ENCODE data around the gene MAP7D2.

- TF ChIP-seq, protein P1, sequence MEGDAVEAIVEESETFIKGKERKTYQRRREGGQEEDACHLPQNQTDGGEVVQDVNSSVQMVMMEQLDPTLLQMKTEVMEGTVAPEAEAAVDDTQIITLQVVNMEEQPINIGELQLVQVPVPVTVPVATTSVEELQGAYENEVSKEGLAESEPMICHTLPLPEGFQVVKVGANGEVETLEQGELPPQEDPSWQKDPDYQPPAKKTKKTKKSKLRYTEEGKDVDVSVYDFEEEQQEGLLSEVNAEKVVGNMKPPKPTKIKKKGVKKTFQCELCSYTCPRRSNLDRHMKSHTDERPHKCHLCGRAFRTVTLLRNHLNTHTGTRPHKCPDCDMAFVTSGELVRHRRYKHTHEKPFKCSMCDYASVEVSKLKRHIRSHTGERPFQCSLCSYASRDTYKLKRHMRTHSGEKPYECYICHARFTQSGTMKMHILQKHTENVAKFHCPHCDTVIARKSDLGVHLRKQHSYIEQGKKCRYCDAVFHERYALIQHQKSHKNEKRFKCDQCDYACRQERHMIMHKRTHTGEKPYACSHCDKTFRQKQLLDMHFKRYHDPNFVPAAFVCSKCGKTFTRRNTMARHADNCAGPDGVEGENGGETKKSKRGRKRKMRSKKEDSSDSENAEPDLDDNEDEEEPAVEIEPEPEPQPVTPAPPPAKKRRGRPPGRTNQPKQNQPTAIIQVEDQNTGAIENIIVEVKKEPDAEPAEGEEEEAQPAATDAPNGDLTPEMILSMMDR (IDR thresholded peaks at IDR 0.05) = no peak
- TF ChIP-seq EP300 (IDR thresholded peaks at IDR 0.05) = no peak
Observed at GRCh38 chrX:20111271-20111670, 5.4 kb downstream of the MAP7D2 start.

All from ovary (tissue), 3 donors.